ENCODE results near the gene SDK2.

The SDK2 gene

DNA sequence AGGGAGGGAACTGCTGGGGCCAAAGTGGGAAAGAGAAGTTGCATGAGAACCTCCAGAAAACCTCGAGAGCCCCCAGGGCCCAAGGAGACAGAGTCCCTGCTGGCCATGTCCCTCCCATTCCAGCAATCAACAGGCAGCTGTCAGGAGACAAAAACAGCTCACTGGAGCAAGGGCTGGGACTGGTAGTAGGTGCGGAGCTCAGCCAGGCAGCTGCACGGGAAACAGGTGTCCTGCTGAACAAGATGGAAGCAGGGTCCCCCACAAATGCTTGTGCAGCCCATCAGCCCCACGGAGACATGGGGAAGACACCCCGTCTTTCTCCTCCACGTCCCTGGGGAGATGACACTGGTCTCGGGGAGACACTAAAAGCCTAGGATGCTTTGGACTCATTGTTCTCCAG lies 34.5 kb downstream of the SDK2 start:
- no peak for DNase-seq (ENCODE audit: low read depth, low spot score)

GRCh38 chr17:73609060-73609459 lies 35.2 kb downstream of the SDK2 start:
- DNase-seq (ENCODE audit: low read depth, low spot score), result no peak

DNA sequence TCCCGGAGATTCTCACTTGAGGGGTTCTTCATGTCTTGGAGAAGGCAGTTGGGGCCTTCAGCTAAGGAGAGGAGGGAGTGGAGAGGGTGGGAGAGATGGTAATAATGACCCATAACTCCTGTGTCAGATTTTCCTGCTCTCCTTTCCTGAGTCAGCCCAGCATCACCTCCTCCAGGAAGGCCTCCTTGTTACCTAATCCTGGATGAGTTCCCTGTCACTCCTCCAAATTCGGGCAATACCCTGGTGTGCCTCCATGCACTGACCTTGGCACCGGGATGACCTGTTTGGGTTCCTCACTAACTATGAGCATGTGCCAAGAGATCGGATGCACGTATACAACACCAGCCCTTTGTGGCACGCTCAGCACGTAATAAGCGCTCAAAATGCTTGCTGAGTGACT lies 38.8 kb downstream of the SDK2 start:
- DNase-seq (ENCODE audit: low read depth, low spot score), result no peak

DNA sequence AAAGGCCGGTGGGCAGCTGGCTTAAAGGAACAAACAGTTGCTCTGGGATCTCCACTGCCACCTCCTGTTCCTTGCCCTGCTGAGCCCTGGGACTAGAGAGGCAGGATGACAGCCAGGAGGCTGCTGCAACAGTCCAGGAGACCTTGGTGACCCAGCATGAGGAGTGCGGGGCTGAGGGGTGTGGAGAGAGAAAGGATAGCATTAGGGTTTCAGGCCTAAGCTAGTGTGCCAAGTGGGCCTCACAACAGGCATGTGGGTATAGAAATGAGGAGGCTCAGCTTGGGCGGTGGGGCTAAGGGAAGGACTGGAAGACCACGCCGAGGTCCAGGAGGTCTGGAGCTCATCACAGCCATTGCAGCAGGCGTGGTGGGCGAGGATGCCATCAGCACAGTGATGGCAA lies 39.8 kb downstream of the SDK2 start:
- no peak for DNase-seq (ENCODE audit: low read depth, low spot score)

- no peak for DNase-seq (ENCODE audit: low read depth, low spot score)
Measured at GRCh38 chr17:73603971-73604370, 40.3 kb downstream of the SDK2 start.

DNA sequence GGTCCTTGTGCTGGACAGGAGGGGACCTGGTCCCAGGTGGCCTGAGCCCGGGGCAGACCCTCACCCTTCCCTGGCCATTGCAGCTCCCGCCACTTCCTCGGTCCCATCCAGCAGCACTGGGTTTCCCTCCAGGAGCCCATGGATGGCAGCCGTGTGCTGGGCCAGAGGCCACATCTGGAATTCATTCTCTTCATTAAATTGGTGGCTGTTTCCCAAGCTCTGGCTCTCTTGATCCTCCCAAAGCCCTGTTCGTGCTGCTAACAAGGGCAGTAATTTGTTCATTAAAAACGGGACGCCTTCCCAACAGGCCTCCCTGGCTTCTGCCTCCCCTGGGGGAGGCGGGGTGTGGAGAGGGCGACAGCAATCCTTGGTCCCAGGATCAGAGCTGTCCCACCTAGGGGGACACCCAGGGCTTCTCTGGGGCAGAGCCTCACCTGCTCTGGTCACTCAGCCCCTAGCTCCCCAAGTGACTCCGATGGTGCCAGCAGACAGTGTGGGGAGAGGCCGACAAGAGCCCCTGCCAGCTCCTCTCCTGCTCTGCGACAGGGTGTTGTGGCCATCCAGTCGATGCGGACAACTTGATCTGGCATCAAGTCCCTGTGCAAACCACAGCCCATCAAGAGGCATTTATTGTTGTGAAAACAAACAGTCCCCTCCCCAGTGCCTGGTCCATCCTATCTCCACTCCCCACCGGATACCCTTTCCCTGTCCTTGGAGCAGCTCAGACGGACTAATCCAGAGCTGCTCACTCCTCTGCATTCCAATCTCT lies 44.0 kb downstream of the SDK2 start:
- DNase-seq (ENCODE audit: low read depth, low spot score), result no peak

DNA sequence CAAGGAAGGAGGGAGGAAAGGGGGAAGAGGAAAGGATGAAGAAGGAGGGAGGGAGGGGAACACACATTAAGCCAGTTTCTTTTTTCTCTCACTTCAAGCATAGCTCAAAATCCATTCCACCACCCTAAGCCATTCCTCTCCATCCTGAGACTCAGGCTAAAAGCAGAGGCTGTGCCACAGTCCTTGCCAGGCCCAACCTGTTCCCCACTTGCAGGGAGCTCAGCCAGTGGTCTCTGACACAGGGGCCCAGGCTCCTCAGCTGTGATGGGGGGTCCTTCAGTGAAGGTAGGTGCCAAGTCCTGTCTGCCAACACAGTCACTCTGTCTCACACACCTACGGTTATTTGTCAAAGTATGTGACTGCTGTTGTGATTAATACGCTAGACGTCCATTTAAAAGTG lies 44.6 kb downstream of the SDK2 start:
- DNase-seq (ENCODE audit: low read depth, low spot score), result no peak

DNA sequence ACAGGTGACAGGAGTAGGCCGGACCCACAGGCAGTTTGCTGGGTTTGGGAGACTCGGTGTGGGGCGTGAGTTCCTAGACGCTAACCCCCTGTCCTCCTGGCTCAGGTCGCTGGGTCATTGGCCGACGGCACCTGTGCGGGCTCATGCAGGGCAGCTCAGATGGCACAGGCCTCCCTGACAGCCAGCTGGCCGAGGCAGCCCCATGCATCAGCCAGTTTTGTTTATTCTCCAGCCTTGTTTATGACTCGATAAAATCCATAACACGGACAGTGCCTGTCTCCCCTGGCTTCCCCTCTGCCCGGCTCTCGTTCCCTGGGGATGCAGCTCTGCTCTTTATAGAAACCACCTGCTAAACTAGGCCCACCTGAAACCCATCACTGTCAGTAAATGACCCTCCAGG lies 46.0 kb downstream of the SDK2 start:
- DNase-seq (ENCODE audit: low read depth, low spot score), result no peak

DNA sequence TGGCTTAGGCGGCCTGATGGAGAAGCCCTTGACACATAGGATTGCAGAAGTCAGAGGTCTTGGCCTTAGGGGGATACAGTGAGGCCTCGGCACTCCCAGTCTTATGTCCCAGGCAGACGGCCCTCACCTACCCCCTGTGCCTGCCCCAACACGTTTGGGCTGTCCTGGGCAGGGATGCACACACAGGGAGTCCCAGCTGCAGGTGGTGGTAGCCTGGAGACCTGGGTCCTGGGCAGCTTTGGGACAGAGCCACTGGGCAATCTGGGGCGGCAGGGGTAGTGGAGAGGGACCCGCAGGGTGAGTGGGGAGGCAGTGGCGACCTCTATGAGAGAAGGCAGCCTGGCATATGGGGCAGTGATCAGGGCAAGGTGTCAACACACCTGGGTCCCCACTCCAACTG lies 48.3 kb downstream of the SDK2 start:
- DNase-seq (ENCODE audit: low read depth, low spot score), result no peak

DNA sequence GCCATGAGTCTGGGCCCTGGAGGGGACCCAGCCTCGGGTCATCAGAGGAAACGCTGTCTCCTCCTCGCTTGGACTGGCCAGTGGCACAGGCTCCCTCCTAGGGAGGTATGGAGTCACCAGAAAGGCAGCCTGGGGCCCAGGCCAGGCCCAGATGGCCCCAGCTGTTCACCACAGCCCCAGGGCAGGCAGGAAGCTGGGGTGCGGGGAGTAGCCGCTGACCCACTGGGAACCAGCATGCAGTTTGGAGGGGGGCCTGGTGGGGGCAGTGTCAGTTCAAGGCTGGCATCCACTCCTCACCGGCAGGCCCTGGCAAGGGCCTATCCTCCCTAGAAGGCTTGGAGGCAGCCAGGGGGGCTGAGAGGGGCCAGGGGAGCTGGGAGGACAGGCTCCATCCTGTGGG lies 48.8 kb downstream of the SDK2 start:
- DNase-seq (ENCODE audit: low read depth, low spot score), result no peak

- no peak for DNase-seq (ENCODE audit: low read depth, low spot score)
Measured at GRCh38 chr17:73595068-73595467, 49.2 kb downstream of the SDK2 start.

GRCh38 chr17:73594598-73594997 lies 49.6 kb downstream of the SDK2 start:
- no peak for DNase-seq (ENCODE audit: low read depth, low spot score)

DNA sequence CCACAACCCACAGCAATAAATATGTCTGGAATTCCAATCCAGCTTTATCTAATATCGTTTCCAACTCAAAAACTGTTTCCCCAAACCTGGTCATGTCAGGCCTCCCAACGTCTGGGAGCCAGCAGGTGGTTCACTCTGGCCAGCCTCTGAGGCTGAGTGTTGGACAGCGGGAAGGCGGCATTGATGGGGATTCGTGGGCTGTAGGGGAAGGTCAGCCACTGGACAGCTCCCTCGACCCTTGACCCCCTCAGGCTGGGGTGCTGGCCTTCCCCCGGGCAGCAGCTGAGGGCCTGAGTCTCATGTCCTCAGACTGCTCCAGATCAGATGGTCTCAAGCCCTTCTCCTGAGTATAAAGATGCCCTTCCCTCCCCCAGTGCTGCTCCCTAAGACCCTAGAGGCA lies 50.2 kb downstream of the SDK2 start:
- no peak for DNase-seq (ENCODE audit: low read depth, low spot score)

DNA sequence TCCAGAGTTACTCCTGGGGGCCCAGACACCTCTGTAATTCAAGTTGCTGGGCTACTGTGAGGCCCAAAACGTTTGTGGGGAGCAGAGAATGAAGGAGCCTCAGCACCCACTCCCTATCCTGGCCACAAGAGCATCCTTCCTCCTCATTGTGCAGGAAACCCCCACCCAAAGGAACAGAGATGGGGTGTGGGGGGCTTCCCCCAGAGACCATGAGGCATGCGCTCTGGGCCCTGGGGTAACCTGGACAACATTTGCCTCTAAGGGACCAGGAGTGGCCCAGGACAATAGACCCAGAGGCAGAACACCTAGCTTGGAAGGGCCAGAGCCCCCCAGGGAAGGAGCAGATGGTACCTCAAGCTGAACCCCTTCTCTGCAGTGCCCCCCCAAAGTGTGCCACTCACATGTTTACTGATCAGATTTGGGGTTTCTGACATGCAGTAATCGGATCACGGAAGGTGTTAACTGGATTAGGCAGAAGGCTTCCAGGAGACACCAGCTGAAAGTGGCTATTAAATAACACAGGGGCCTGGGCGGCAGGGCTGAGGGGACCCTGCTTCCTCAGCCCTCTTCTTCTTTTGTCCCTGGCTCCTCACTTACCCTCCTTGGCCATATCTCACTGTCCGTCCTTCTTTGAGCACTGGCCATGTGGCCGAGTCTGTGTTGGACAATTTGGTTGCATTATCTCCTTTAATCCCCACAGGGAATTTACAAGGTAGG lies 50.8 kb downstream of the SDK2 start:
- DNase-seq (ENCODE audit: low read depth, low spot score), result no peak

DNA sequence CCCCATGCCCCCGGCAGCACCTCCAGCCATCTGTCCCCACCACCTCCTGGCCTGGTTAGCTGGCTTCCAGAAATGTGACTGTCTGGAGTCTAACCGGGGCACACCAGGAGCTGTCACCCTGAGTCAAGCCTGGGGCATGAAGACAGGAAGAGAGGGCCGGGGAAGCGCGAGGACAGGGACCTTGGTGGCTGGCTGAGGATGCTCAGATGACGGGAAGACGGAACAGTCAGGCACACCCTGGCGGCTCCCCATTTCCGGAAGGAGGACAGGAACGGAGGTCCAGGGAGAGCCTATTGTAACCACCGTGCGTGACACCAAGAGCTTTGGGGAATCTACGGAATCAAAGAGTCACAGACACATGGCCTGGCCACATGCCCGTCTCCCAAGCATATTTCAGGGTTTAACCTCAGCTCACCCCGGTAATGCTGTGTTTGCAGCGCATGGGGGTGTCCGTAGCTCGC lies 51.7 kb downstream of the SDK2 start:
- DNase-seq (ENCODE audit: low read depth, low spot score), result no peak

DNA sequence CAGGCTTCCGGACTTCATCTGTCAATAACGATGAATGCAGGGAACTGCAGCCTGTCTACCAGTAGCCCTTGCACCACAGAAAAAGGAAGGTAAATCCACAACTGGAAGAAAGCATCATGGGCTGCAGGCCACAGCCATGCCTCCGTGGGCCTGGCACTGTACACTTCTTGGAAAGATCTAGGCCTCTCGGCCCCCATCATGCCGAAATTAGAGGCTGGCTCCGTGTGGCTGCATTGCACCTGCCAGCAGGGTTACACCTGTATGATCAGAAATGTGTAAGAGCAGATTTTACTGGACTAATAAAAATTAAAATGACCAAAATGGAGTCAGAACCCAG lies 52.2 kb downstream of the SDK2 start:
- no peak for DNase-seq (ENCODE audit: low read depth, low spot score)

DNA sequence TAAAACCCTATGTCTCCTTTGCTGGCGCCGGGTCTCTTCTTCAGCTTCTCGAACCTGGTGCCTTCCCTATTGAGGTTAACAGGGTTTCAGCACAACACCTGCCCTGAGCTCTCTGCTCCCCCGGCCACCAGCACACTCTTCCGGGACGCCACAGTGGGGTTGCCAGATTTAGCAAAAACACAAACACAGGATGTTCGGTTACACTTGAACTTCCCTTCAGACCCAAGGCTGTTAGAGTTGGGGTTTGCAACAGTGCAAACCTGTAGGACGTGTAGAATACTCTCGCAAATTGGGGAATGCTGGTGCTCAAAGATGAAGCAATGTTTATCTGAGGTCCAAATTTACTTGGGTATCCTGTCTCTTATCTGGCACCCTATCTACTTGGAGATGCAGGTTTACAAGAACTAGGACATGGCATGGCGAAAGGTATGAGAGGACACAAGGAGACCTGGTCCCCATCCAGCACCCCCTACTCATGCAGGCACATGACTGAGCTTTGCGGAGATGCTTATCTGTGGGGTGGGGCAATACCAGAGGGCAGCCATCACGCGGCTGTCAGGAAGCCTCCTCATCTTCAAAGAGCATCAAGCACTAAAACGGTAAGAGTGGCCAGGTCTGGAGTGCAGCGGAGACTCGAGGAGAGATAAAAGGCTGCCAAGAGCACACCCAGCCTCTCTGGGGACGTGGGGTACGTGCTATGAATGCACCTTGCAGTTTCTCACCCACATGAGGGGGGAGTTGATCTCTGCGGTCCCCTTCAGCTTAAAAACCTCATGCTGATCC lies 52.8 kb downstream of the SDK2 start:
- no peak for DNase-seq (ENCODE audit: low read depth, low spot score)

DNA sequence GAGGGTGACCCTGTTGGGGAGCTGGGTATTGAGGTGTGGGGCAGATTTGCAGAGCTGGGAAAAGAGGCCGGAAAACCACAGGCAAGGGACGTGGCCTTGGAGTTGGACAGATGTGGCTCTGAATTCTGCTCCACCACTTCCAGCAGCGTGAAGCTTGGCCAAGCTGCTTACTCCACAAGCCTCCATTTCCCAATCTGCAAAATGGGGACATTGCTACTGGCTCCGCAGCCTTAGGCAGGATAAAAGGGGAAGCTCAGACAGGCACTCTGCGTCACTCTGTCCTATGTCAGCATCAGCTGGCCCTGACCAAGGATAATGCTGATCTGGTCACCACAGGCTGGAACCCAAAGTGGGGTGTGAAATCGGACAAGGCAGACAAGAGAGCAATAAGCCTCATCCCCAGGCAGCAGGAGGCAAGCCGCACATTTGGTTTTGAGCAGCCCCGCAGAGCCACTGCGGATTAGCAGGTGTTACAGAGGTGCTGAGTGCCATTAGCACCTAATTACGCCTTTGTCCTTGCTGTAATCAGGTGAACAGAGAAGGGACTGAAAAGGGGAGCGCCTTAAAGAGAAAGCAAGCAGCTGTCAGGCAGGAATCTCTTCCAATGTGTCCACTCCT lies 54.8 kb downstream of the SDK2 start:
- DNase-seq (ENCODE audit: low read depth, low spot score), result no peak

- DNase-seq (ENCODE audit: low read depth, low spot score), result no peak
Measured at GRCh38 chr17:73588891-73589290, 55.4 kb downstream of the SDK2 start.

- no peak for DNase-seq (ENCODE audit: low read depth, low spot score)
Measured at GRCh38 chr17:73588301-73588846, 55.9 kb downstream of the SDK2 start.

DNA sequence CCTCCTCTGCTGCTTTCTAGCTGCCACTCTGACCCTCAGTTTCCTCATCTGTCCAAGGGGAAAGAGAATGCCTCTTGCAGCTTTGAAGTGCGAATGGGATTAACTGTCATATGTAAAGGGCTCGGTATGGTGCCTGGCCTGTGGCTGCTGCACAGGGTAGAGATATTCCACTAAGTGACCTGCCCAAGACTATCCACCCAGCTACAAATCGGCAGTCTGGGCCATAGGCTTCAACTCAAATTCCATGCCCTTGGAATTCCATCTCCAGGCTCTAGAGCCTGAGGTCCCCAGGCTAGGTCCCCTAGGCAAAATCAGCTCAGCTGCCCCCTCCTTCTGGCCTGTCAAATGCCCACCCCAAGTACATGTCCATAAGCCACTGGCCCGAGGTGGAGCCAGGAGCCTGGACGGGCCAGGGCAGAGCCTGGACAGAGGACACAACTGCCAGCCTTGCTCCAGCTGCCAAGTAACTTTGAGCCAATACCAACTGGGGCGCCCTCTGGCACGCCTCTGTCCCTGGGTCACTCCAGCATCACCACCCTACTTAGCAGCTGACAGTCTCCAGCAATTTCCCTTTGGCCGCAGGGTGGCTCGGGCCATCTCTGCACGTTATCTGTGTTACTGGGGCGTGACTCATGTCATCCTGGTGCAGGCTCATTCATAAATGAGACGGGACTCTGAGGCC lies 57.2 kb downstream of the SDK2 start:
- no peak for DNase-seq (ENCODE audit: low read depth, low spot score)
